ENCODE measurements around the gene BLNK. TPM values are rescaled to one million over a fixed set of nuclear protein-coding genes. Genes with fewer than 3 reads are reported as not detected.

Gene BLNK
- total and polyA plus RNA-seq, 2 of the 13 experiments (the other 11 are each of a cell fraction or from before 2014, with no cell fraction given), result not detected

DNA sequence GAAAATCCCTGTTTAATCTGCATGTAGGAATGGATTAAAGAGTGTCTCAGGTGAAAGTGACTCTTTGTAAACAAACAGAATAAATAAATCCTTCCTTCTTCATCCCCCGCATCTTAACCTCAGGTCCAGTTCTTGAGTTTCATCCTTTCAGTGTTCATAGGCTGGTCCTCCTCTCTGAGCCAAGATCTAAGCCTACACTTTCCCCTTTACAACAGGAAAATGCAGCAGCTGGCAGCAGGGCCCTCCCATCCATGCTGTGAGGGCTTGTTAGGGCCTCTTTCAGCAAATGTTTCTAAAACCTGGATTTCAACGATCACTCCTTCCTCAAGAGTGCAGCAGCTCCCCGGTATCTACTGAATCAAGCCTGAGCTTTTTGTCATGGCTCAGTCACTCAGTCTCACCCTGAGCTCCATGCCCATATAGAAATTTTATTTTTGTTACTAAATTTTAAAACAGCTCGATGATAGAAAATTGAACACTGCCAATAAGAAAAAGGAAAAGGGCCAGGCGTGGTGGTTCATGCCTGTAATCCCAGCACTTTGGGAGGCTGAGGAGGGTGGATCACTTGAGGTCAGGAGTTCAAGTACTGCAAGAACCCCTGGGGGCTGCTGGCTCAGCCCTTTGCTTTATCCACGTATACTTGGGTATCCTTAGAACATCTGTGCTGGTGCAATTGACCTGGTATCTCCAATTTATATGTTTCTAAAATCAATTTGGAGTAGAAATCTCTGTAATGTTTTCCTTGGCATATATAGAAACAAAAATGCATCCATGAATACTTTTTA lies 15.6 kb downstream of the BLNK start:
- no peaks in the 10 kb centered on the region for H4K20me1 ChIP-seq (ENCODE audit: insufficient read depth, low read length)
- H3K9me3 ChIP-seq (ENCODE audit: low read length), result no peaks in the 10 kb centered on the region
- H3K4me2 ChIP-seq (ENCODE audit: low read depth, low read length), result no peak overlapping the region
- peaks cover 0 to 16% of the 10 kb centered on the region in 2 experiments; a peak in 3 of 5 replicates for H3K27me3 ChIP-seq (ENCODE audit: control insufficient read depth in 1 of 2, insufficient read depth in 2 of 2, low read length in 2 of 2)
- DNase-seq (ENCODE audit: low spot score) (no peak), ATAC-seq (no peak), FAIRE-seq (no peak)
- H3K79me2 ChIP-seq (ENCODE audit: insufficient read depth, low read length), result no peaks in the 10 kb centered on the region
- H3K9ac ChIP-seq (ENCODE audit: insufficient read depth, low read depth, low read length), result no peak overlapping the region
- ChIA-PET POLR2A (no interaction called here), CTCF (ENCODE audit: low intra/inter-chr PET ratio, low total read pairs) (no interaction called here)
- in situ Hi-C loops (cut with HindIII; ENCODE audit: extremely low pct_ligation_motif_present, low pct_unique_long_range_greater_than_20kb) (no loop called here), intact Hi-C loops (cut with micrococcal nuclease; ENCODE audit: unreplicated experiment) (no loop called here)
- H3K27ac ChIP-seq (ENCODE audit: extremely low read length, insufficient read depth, low read length), result no peak overlapping the region
- H2AFZ ChIP-seq (ENCODE audit: low read length), result no peak overlapping the region
- TF ChIP-seq, protein P1, sequence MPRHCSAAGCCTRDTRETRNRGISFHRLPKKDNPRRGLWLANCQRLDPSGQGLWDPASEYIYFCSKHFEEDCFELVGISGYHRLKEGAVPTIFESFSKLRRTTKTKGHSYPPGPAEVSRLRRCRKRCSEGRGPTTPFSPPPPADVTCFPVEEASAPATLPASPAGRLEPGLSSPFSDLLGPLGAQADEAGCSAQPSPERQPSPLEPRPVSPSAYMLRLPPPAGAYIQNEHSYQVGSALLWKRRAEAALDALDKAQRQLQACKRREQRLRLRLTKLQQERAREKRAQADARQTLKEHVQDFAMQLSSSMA (CRISPR knock-in tag; IDR thresholded peaks at IDR 0.05), result no peak
- TF ChIP-seq HDAC6 (IDR thresholded peaks at IDR 0.05; ENCODE audit: low read depth, low read length) (no peak), ZNF446 (CRISPR knock-in tag; IDR thresholded peaks at IDR 0.05) (no peak), TBP (CRISPR knock-in tag; IDR thresholded peaks at IDR 0.05) (no peak), ZNF225 (CRISPR knock-in tag; IDR thresholded peaks at IDR 0.05) (no peak), RFX1 (IDR thresholded peaks at IDR 0.05) (no peak), ZNF83 (CRISPR knock-in tag; IDR thresholded peaks at IDR 0.05; ENCODE audit: borderline replicate concordance) (no peak), RELA (CRISPR knock-in tag; IDR thresholded peaks at IDR 0.05) (no peak), ZFP1 (CRISPR knock-in tag; IDR thresholded peaks at IDR 0.05) (no peak), ZNF672 (CRISPR knock-in tag; IDR thresholded peaks at IDR 0.05) (no peak), ZNF451 (CRISPR knock-in tag; IDR thresholded peaks at IDR 0.05) (no peak), GATAD1 (CRISPR knock-in tag; IDR thresholded peaks at IDR 0.05) (no peak)
- TF ChIP-seq, protein P2, sequence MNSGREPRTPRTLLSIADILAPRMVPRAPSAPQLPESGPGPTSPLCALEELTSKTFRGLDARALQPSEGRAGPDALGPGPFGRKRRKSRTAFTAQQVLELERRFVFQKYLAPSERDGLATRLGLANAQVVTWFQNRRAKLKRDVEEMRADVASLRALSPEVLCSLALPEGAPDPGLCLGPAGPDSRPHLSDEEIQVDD (CRISPR knock-in tag; IDR thresholded peaks at IDR 0.05; ENCODE audit: borderline replicate concordance), result no peak
- TF ChIP-seq, protein P3, sequence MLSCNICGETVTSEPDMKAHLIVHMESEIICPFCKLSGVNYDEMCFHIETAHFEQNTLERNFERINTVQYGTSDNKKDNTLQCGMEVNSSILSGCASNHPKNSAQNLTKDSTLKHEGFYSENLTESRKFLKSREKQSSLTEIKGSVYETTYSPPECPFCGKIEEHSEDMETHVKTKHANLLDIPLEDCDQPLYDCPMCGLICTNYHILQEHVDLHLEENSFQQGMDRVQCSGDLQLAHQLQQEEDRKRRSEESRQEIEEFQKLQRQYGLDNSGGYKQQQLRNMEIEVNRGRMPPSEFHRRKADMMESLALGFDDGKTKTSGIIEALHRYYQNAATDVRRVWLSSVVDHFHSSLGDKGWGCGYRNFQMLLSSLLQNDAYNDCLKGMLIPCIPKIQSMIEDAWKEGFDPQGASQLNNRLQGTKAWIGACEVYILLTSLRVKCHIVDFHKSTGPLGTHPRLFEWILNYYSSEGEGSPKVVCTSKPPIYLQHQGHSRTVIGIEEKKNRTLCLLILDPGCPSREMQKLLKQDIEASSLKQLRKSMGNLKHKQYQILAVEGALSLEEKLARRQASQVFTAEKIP (CRISPR knock-in tag; IDR thresholded peaks at IDR 0.05; ENCODE audit: borderline replicate concordance), result no peak
- TF ChIP-seq, protein P4, sequence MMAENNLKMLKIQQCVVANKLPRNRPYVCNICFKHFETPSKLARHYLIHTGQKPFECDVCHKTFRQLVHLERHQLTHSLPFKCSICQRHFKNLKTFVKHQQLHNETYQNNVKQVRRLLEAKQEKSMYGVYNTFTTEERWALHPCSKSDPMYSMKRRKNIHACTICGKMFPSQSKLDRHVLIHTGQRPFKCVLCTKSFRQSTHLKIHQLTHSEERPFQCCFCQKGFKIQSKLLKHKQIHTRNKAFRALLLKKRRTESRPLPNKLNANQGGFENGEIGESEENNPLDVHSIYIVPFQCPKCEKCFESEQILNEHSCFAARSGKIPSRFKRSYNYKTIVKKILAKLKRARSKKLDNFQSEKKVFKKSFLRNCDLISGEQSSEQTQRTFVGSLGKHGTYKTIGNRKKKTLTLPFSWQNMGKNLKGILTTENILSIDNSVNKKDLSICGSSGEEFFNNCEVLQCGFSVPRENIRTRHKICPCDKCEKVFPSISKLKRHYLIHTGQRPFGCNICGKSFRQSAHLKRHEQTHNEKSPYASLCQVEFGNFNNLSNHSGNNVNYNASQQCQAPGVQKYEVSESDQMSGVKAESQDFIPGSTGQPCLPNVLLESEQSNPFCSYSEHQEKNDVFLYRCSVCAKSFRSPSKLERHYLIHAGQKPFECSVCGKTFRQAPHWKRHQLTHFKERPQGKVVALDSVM (CRISPR knock-in tag; IDR thresholded peaks at IDR 0.05), result no peak
- TF ChIP-seq, protein P5, sequence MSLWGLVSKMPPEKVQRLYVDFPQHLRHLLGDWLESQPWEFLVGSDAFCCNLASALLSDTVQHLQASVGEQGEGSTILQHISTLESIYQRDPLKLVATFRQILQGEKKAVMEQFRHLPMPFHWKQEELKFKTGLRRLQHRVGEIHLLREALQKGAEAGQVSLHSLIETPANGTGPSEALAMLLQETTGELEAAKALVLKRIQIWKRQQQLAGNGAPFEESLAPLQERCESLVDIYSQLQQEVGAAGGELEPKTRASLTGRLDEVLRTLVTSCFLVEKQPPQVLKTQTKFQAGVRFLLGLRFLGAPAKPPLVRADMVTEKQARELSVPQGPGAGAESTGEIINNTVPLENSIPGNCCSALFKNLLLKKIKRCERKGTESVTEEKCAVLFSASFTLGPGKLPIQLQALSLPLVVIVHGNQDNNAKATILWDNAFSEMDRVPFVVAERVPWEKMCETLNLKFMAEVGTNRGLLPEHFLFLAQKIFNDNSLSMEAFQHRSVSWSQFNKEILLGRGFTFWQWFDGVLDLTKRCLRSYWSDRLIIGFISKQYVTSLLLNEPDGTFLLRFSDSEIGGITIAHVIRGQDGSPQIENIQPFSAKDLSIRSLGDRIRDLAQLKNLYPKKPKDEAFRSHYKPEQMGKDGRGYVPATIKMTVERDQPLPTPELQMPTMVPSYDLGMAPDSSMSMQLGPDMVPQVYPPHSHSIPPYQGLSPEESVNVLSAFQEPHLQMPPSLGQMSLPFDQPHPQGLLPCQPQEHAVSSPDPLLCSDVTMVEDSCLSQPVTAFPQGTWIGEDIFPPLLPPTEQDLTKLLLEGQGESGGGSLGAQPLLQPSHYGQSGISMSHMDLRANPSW (CRISPR knock-in tag; IDR thresholded peaks at IDR 0.05; ENCODE audit: borderline replicate concordance), result no peak
- no peaks in the 10 kb centered on the region for H3K36me3 ChIP-seq (replicated peaks in 1 of 2; ENCODE audit: control insufficient read depth in 1 of 2, insufficient read depth in 2 of 2, low read length in 2 of 2)
- no peaks in the 10 kb centered on the region for H3K4me1 ChIP-seq (ENCODE audit: insufficient read depth, low read length)
- 34% methylated on average over 6 of the region's 6 CpGs for WGBS (ENCODE audit: low lambda C conversion rate)
- no TSS peak for BruUV-seq (replicated peaks)
- no peak overlapping the region for H3K4me3 ChIP-seq (replicated peaks in 1 of 3; ENCODE audit: insufficient read depth in 1 of 3, low read depth in 2 of 3, low read length in 3 of 3)
